GM19023 (cell line): ENCODE measurements around the gene GALNT11.
"Not testable (repeated sequence)": the region's sequence is repeated elsewhere in the genome, so short reads cannot be mapped to it uniquely, and the experiment has no call there.

Source experiments
- ATAC-seq: cut with Tn5 transposase; IDR thresholded peaks from one replicate; pipeline ENCODE4 v1.9.1; 2021; ENCODE audit warnings: mild to moderate bottlenecking, moderate library complexity; ENCODE audit not compliant: unreplicated experiment

Gene GALNT11

GRCh38 chr7:152074673-152075072, 49.2 kb downstream of the GALNT11 start:
- no peak for ATAC-seq

- not testable (repeated sequence) for ATAC-seq
Measured at GRCh38 chr7:152075379-152075778, 49.9 kb downstream of the GALNT11 start.

- ATAC-seq = no peak
Measured at GRCh38 chr7:152076324-152076821, 50.9 kb downstream of the GALNT11 start.

GRCh38 chr7:152076940-152077933, 51.8 kb downstream of the GALNT11 start:
- no peak for ATAC-seq

GRCh38 chr7:152078025-152078424, 52.6 kb downstream of the GALNT11 start:
- ATAC-seq = no peak

- ATAC-seq = no peak
Measured at GRCh38 chr7:152078786-152079185, 53.3 kb downstream of the GALNT11 start.

- no peak for ATAC-seq
Measured at GRCh38 chr7:152081088-152081487, 55.6 kb downstream of the GALNT11 start.

GRCh38 chr7:152082073-152082721, 56.7 kb downstream of the GALNT11 start:
- not testable (repeated sequence) for ATAC-seq

GRCh38 chr7:152085131-152085530, 59.7 kb downstream of the GALNT11 start:
- ATAC-seq = no peak

GRCh38 chr7:152086513-152086912, 61.0 kb downstream of the GALNT11 start:
- no peak for ATAC-seq

- no peak for ATAC-seq
Measured at GRCh38 chr7:152089183-152089582, 63.7 kb downstream of the GALNT11 start.

GRCh38 chr7:152090747-152091146, 65.3 kb downstream of the GALNT11 start:
- ATAC-seq = no peak

- ATAC-seq = no peak
Measured at GRCh38 chr7:152093717-152094116, 68.2 kb downstream of the GALNT11 start.

GRCh38 chr7:152095771-152096170, 70.3 kb downstream of the GALNT11 start:
- ATAC-seq = no peak

GRCh38 chr7:152097330-152097729, 71.9 kb downstream of the GALNT11 start:
- no peak for ATAC-seq

GRCh38 chr7:152103066-152103465, 77.6 kb downstream of the GALNT11 start:
- no peak for ATAC-seq

GRCh38 chr7:152103691-152104090, 78.2 kb downstream of the GALNT11 start:
- ATAC-seq = no peak

GRCh38 chr7:152105205-152105604, 79.7 kb downstream of the GALNT11 start:
- no peak for ATAC-seq

GRCh38 chr7:152106990-152107389, 81.5 kb downstream of the GALNT11 start:
- ATAC-seq = no peak

- ATAC-seq = no peak
Measured at GRCh38 chr7:152107945-152108344, 82.5 kb downstream of the GALNT11 start.

GRCh38 chr7:152108359-152108758, 82.9 kb downstream of the GALNT11 start:
- ATAC-seq = no peak

GRCh38 chr7:152112829-152113228, 87.4 kb downstream of the GALNT11 start:
- no peak for ATAC-seq
